ENCODE measurements around the gene OR1I1.

DNA sequence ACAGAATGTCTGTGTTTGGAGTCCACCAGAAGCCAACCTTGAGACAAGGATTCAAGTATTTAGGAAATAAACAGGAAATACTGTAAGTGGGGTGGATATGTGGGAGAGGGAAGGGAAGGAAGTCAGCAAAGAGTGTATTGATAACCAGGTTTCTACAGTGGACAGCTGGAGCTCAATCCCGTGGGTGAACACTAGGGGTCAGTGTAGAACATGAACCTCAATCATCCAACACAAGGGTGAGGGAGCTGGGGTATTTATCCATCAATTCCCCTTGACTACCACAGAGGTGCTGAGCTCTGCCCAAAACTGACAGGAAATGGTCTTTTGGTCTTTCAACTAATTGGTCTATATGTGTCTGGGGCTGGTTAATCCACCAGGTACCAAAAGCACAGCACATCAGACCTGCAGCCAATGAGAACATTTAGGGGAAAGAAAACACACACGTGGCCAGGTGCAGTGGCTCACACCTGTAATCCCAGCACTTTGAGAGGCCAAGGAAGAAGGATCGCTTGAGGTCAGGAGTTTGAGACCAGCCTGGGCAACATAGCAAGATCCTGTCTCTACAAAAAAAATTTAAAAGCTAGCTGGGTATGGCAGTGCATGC is 19.6 kb downstream of the OR1I1 start:
- TF ChIP-seq BHLHE40 (IDR thresholded peaks at IDR 0.05; ENCODE audit: borderline replicate concordance), result no peak
- TF ChIP-seq SP1 (IDR thresholded peaks at IDR 0.05), result no peak

All from HEK293T (cell line).